Natural killer cell (primary cell): Measurements from ENCODE around the gene IFNW1. TPM values are rescaled to one million over a fixed set of nuclear protein-coding genes. Genes with fewer than 3 reads are reported as not detected.
A peak's percentile ranks its signal among the peaks of the same experiment; 100 is the strongest.

Experiments used
- ATAC-seq, 3 donors: fragments of 150-1000 bp in 2 of 3; fragments of 200-7000 bp in 1 of 3; cut with Tn5 transposase; 1 replicate in 1 of 3; 2 replicates in 2 of 3; pipeline ENCODE4 v1.10.0; 2021; ENCODE audit warnings: mild to moderate bottlenecking in 2 of 3, moderate library complexity in 2 of 3
- DNase-seq, 2 donors: peaks; one replicate each; pipeline versions ENCODE4 v3.0.0 to v3.0.0-alpha.2; 2013 to 2021; ENCODE audit warnings: mixed read lengths in 1 of 2
- H3K27ac ChIP-seq: one replicate; pipeline ENCODE4 v1.5.1; 2013; ENCODE audit warnings: mild to moderate bottlenecking, low read length
- H3K27me3 ChIP-seq: one replicate; pipeline ENCODE4 v1.6.1; 2013; ENCODE audit warnings: low read length; ENCODE audit not compliant: control insufficient read depth, insufficient read depth
- H3K36me3 ChIP-seq: one replicate; pipeline ENCODE4 v1.6.1; 2013; ENCODE audit warnings: low read length; ENCODE audit not compliant: control insufficient read depth, insufficient read depth
- H3K4me1 ChIP-seq: one replicate; pipeline ENCODE4 v1.6.1; 2013; ENCODE audit warnings: low read length; ENCODE audit not compliant: control insufficient read depth, insufficient read depth
- H3K4me3 ChIP-seq: one replicate; pipeline ENCODE4 v1.5.1; 2013; ENCODE audit warnings: low read length
- H3K9me3 ChIP-seq: one replicate; pipeline ENCODE4 v1.6.1; 2013; ENCODE audit warnings: low read length; ENCODE audit not compliant: control insufficient read depth, insufficient read depth
- H3K27ac Mint-ChIP-seq, 2 donors: one replicate each; pipeline ENCODE4 v1.8.0; 2022; ENCODE audit warnings: mild to moderate bottlenecking in 2 of 2, mixed read lengths in 2 of 2, moderate library complexity in 1 of 2
- H3K27me3 Mint-ChIP-seq, 2 donors: one replicate each; pipeline ENCODE4 v1.8.0; 2022; ENCODE audit warnings: low read depth in 2 of 2, mixed read lengths in 2 of 2
- H3K36me3 Mint-ChIP-seq: one replicate; pipeline ENCODE4 v1.8.0; 2022; ENCODE audit warnings: mixed read lengths
- H3K4me1 Mint-ChIP-seq, 2 donors: one replicate each; pipeline ENCODE4 v1.8.0; 2022; ENCODE audit warnings: mixed read lengths in 2 of 2
- H3K4me3 Mint-ChIP-seq: one replicate; pipeline ENCODE4 v1.8.0; 2022; ENCODE audit warnings: mild to moderate bottlenecking, moderate library complexity, mixed read lengths
- H3K9me3 Mint-ChIP-seq, 2 donors: one replicate each; pipeline ENCODE4 v1.8.0; 2022; ENCODE audit warnings: mixed read lengths in 2 of 2
- CTCF ChIP-seq: fragments of 200-600 bp; IDR thresholded peaks from one replicate; pipeline ENCODE4 v1.8.0; 2022; ENCODE audit warnings: antibody characterized with exemption
- WGBS: methylation state at CpG from one replicate; pipeline ENCODE4 v1.1.7; 2013; ENCODE audit warnings: missing lambda C conversion rate; ENCODE audit not compliant: insufficient coverage; 5-methylcytosine and 5-hydroxymethylcytosine counted together
- intact Hi-C: fragments of 100-400 bp; cut with micrococcal nuclease; formaldehyde crosslinking; loops from one replicate; pipeline ENCODE4 v1.14.2; 2022
- total RNA-seq, 4 donors: library from RNA; stranded (reverse); fragments of 120-200 nt in 1 of 4; gene quantifications; one replicate each; pipeline versions ENCODE4 v1.2.3 to v1.2.4, GENCODE V29; 2013 to 2022

Gene IFNW1
- total RNA-seq, 3 donors from 2014 or later (not counting 1 experiment from before 2014, with no cell fraction given) = not detected

GRCh38 chr9:21102305-21102704 lies 39.3 kb downstream of the IFNW1 start:
- no peak overlapping the region for H3K27ac ChIP-seq
- H3K36me3 ChIP-seq = no peaks in the 10 kb centered on the region
- Mint-ChIP-seq H3K4me3 (no peak overlapping the region), H3K9me3 (no peaks in the 10 kb centered on the region), H3K27me3 (peaks cover 5 to 12% of the 10 kb centered on the region in 2 donors), H3K36me3 (no peaks in the 10 kb centered on the region), H3K27ac (no peak overlapping the region), H3K4me1 (peaks cover 10 to 13% of the 10 kb centered on the region in 2 donors)
- H3K4me1 ChIP-seq = peaks cover under 1% of the 10 kb centered on the region
- TF ChIP-seq CTCF = no peak
- DNase-seq = no peak
- H3K4me3 ChIP-seq = no peak overlapping the region
- H3K9me3 ChIP-seq = no peaks in the 10 kb centered on the region
- ATAC-seq = no peak
- no CpG with 5 or more reads among the region's 1 CpG for WGBS
- intact Hi-C loops = no loop called here
- H3K27me3 ChIP-seq = no peaks in the 10 kb centered on the region

GRCh38 chr9:21097817-21098216 lies 43.8 kb downstream of the IFNW1 start:
- H3K4me1 Mint-ChIP-seq = peaks cover 32 to 35% of the 10 kb centered on the region in 2 donors
- no peak for TF ChIP-seq CTCF
- H3K36me3 Mint-ChIP-seq = no peaks in the 10 kb centered on the region
- ATAC-seq (no peak), DNase-seq (no peak)
- 40% methylated on average over 1 of the region's 2 CpGs for WGBS
- no peak overlapping the region for H3K27ac ChIP-seq
- H3K4me1 ChIP-seq = peaks cover 13% of the 10 kb centered on the region
- intact Hi-C loops = loop anchor here (5.0 kb wide), 2 partner anchors 211 to 476 kb away; partner anchors contain the start of gene MLLT3
- H3K4me3 ChIP-seq = no peak overlapping the region
- peak overlapping the region in 1 of 2 donors; percentile 97 for H3K27ac Mint-ChIP-seq
- peaks cover 0 to 2% of the 10 kb centered on the region in 2 donors for H3K27me3 Mint-ChIP-seq
- no peaks in the 10 kb centered on the region for H3K9me3 ChIP-seq
- no peaks in the 10 kb centered on the region for H3K9me3 Mint-ChIP-seq
- no peaks in the 10 kb centered on the region for H3K27me3 ChIP-seq
- H3K4me3 Mint-ChIP-seq = no peak overlapping the region
- H3K36me3 ChIP-seq = no peaks in the 10 kb centered on the region

- H3K9me3 Mint-ChIP-seq = no peaks in the 10 kb centered on the region
- H3K27me3 Mint-ChIP-seq = no peaks in the 10 kb centered on the region
- H3K9me3 ChIP-seq = no peaks in the 10 kb centered on the region
- peak overlapping the region; percentile 86 for H3K27ac ChIP-seq
- H3K4me3 Mint-ChIP-seq = peak overlapping the region; percentile 86
- ATAC-seq (no peak), DNase-seq (no peak)
- H3K27ac Mint-ChIP-seq = peak overlapping the region; percentile 96 to 97
- 8% methylated on average over 2 of the region's 2 CpGs for WGBS
- intact Hi-C loops = loop anchor here (1.0 to 5.0 kb wide), 3 partner anchors 66 to 475 kb away; partner anchors contain the start of genes HACD4 and MLLT3
- no peaks in the 10 kb centered on the region for H3K36me3 Mint-ChIP-seq
- H3K27me3 ChIP-seq = no peaks in the 10 kb centered on the region
- no peaks in the 10 kb centered on the region for H3K36me3 ChIP-seq
- no peak for TF ChIP-seq CTCF
- H3K4me1 Mint-ChIP-seq = peaks cover 35 to 37% of the 10 kb centered on the region in 2 donors
- peaks cover 13% of the 10 kb centered on the region for H3K4me1 ChIP-seq
- H3K4me3 ChIP-seq = peak overlapping the region; percentile 16
Observed at GRCh38 chr9:21096901-21097255, 44.8 kb downstream of the IFNW1 start.
